Astrocyte (in vitro differentiated cells and primary cell): ENCODE results near the gene TRPM3. TPM values are rescaled to one million over a fixed set of nuclear protein-coding genes. Genes with fewer than 3 reads are reported as not detected.

Experiments used
- DNase-seq: peaks from one replicate; pipeline ENCODE4 v3.0.0-alpha.2; 2010; ENCODE audit warnings: low read depth
- FAIRE-seq: peaks from 2 replicates; lab custom pipeline; 2011; peaks lifted over from hg19 to GRCh38; lab: Jason Lieb, UNC
- H2AFZ ChIP-seq: 2 replicates; pipeline ENCODE4 v1.6.0; 2012; ENCODE audit warnings: low read depth, low read length, inconsistent platforms
- H3K27ac ChIP-seq: 2 replicates; pipeline ENCODE4 v1.5.1; 2011; ENCODE audit warnings: low read depth, low read length, inconsistent platforms
- H3K27me3 ChIP-seq: 2 replicates; pipeline ENCODE4 v1.6.0; 2011; ENCODE audit warnings: low read length, inconsistent platforms; ENCODE audit not compliant: insufficient read depth
- H3K36me3 ChIP-seq: 2 replicates; pipeline ENCODE4 v1.5.1; 2011; ENCODE audit warnings: low read length, inconsistent platforms; ENCODE audit not compliant: insufficient read depth
- H3K4me1 ChIP-seq: 2 replicates; pipeline ENCODE4 v1.5.1; 2011; ENCODE audit warnings: low read length, inconsistent platforms; ENCODE audit not compliant: insufficient read depth
- H3K4me2 ChIP-seq: 2 replicates; pipeline ENCODE4 v1.6.0; 2012; ENCODE audit warnings: low read length, inconsistent platforms
- H3K4me3 ChIP-seq: 2 replicates; pipeline ENCODE4 v1.5.1; 2011; ENCODE audit warnings: low read depth, mild to moderate bottlenecking, low read length, inconsistent platforms; ENCODE audit not compliant: insufficient read depth
- H3K79me2 ChIP-seq: 2 replicates; pipeline ENCODE4 v1.6.0; 2012; ENCODE audit warnings: mild to moderate bottlenecking, low read length, inconsistent platforms; ENCODE audit not compliant: insufficient read depth
- H3K9ac ChIP-seq: 2 replicates; pipeline ENCODE4 v1.6.0; 2012; ENCODE audit warnings: mild to moderate bottlenecking, low read length, inconsistent platforms
- H3K9me3 ChIP-seq: 2 replicates; pipeline ENCODE4 v1.5.1; 2012; ENCODE audit warnings: low read depth, mild to moderate bottlenecking, low read length, inconsistent platforms; ENCODE audit not compliant: insufficient read depth
- H4K20me1 ChIP-seq: 2 replicates; pipeline ENCODE4 v1.6.0; 2012; ENCODE audit warnings: low read length, inconsistent platforms; ENCODE audit not compliant: insufficient read depth
- H3K27ac Mint-ChIP-seq: one replicate; pipeline ENCODE4 v1.8.0; 2021; ENCODE audit warnings: mild to moderate bottlenecking, mixed read lengths; ENCODE audit not compliant: unreplicated experiment
- H3K27me3 Mint-ChIP-seq: one replicate; pipeline ENCODE4 v1.8.0; 2021; ENCODE audit warnings: low read depth, mixed read lengths; ENCODE audit not compliant: unreplicated experiment
- H3K36me3 Mint-ChIP-seq: one replicate; pipeline ENCODE4 v1.8.0; 2021; ENCODE audit warnings: low read depth, mixed read lengths; ENCODE audit not compliant: unreplicated experiment
- H3K4me1 Mint-ChIP-seq: one replicate; pipeline ENCODE4 v1.8.0; 2021; ENCODE audit warnings: low read depth, mixed read lengths; ENCODE audit not compliant: unreplicated experiment
- H3K4me3 Mint-ChIP-seq: one replicate; pipeline ENCODE4 v1.8.0; 2021; ENCODE audit warnings: mild to moderate bottlenecking, moderate library complexity, mixed read lengths; ENCODE audit not compliant: unreplicated experiment
- H3K9me3 Mint-ChIP-seq: one replicate; pipeline ENCODE4 v1.8.0; 2021; ENCODE audit warnings: mild to moderate bottlenecking, mixed read lengths; ENCODE audit not compliant: unreplicated experiment
- EZH2 ChIP-seq: IDR thresholded peaks from 2 replicates; pipeline ENCODE4 v1.6.1; 2012; ENCODE audit warnings: mild to moderate bottlenecking, low read length, inconsistent platforms; ENCODE audit not compliant: insufficient read depth
- total RNA-seq: library from RNA; stranded (reverse); gene quantifications from 2 replicates; pipeline ENCODE4 v1.2.1, GENCODE V29; 2021
- TF ChIP-seq, protein P1 (sequence below): IDR thresholded peaks from 2 replicates; pipeline ENCODE4 v1.5.1; 2011; ENCODE audit warnings: low read depth, mild to moderate bottlenecking, inconsistent platforms, low read length, moderate library complexity; ENCODE audit not compliant: insufficient read depth

Gene TRPM3
- total RNA-seq, 1 donor from 2014 or later: 0.14 TPM

DNA sequence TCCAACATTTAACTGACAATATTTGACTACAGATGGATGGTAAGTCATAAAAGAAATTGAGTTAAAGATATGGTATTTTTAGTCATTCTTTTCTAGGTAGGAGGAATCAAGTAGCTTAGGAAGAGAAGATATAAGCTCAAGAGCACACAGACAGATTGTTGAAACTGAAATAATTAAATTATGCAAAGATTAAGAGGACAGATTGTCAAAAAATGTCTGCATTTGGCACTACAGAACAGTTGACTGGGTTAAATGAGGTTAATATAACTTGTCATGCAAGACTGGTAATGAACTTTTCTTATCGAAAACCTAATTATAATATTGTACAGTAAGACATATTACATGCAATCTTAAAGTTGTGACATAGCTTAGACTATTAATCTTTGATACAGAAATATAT lies 36.3 kb upstream of the TRPM3 start:
- H3K4me1 Mint-ChIP-seq: no peaks in the 10 kb centered on the region
- H3K27ac Mint-ChIP-seq: no peak overlapping the region
- H3K36me3 Mint-ChIP-seq: no peaks in the 10 kb centered on the region
- no peak for FAIRE-seq
- H3K27me3 Mint-ChIP-seq: no peaks in the 10 kb centered on the region
- no peak overlapping the region for H2AFZ ChIP-seq
- no peaks in the 10 kb centered on the region for H3K79me2 ChIP-seq
- no peak overlapping the region for H3K27ac ChIP-seq
- no peaks in the 10 kb centered on the region for H4K20me1 ChIP-seq
- no peaks in the 10 kb centered on the region for H3K9me3 ChIP-seq
- H3K4me2 ChIP-seq: no peak overlapping the region
- no peak overlapping the region for H3K4me3 Mint-ChIP-seq
- no peaks in the 10 kb centered on the region for H3K4me1 ChIP-seq
- H3K9ac ChIP-seq: no peak overlapping the region
- no peak for DNase-seq
- no peaks in the 10 kb centered on the region for H3K36me3 ChIP-seq
- no peak overlapping the region for H3K4me3 ChIP-seq
- no peaks in the 10 kb centered on the region for H3K27me3 ChIP-seq
- TF ChIP-seq EZH2: no peak
- TF ChIP-seq, protein P1, sequence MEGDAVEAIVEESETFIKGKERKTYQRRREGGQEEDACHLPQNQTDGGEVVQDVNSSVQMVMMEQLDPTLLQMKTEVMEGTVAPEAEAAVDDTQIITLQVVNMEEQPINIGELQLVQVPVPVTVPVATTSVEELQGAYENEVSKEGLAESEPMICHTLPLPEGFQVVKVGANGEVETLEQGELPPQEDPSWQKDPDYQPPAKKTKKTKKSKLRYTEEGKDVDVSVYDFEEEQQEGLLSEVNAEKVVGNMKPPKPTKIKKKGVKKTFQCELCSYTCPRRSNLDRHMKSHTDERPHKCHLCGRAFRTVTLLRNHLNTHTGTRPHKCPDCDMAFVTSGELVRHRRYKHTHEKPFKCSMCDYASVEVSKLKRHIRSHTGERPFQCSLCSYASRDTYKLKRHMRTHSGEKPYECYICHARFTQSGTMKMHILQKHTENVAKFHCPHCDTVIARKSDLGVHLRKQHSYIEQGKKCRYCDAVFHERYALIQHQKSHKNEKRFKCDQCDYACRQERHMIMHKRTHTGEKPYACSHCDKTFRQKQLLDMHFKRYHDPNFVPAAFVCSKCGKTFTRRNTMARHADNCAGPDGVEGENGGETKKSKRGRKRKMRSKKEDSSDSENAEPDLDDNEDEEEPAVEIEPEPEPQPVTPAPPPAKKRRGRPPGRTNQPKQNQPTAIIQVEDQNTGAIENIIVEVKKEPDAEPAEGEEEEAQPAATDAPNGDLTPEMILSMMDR: no peak
- H3K9me3 Mint-ChIP-seq: no peaks in the 10 kb centered on the region

DNA sequence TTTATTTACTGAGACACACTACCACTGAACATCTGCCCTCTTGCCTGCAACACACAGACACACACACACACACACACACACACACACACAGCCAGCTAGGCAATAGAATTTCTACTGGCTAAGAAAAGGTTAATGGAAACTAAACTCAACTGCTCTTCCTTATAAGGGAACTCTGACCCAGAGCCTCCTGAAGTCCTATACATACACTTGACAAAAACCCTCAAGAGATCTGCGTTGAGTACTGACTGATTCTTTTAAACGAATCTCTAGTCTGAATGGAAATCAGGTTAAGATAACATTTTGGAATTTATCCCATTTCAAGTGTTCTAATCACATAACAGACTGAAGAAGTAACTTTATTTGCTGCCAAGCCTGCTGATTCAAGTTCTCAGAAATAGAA lies 25.9 kb upstream of the TRPM3 start:
- FAIRE-seq (no peak), DNase-seq (no peak)
- no peak overlapping the region for H3K27ac ChIP-seq
- no peaks in the 10 kb centered on the region for H3K79me2 ChIP-seq
- no peak overlapping the region for H3K4me3 ChIP-seq
- H3K9ac ChIP-seq: no peak overlapping the region
- H4K20me1 ChIP-seq: no peaks in the 10 kb centered on the region
- no peak overlapping the region for H2AFZ ChIP-seq
- Mint-ChIP-seq H3K4me3 (no peak overlapping the region), H3K9me3 (no peaks in the 10 kb centered on the region), H3K27ac (no peak overlapping the region), H3K27me3 (no peaks in the 10 kb centered on the region), H3K4me1 (peaks cover 1% of the 10 kb centered on the region), H3K36me3 (no peaks in the 10 kb centered on the region)
- no peaks in the 10 kb centered on the region for H3K4me1 ChIP-seq
- no peak for TF ChIP-seq EZH2
- TF ChIP-seq, protein P1: no peak
- H3K27me3 ChIP-seq: no peaks in the 10 kb centered on the region
- no peaks in the 10 kb centered on the region for H3K36me3 ChIP-seq
- no peak overlapping the region for H3K4me2 ChIP-seq
- no peaks in the 10 kb centered on the region for H3K9me3 ChIP-seq

DNA sequence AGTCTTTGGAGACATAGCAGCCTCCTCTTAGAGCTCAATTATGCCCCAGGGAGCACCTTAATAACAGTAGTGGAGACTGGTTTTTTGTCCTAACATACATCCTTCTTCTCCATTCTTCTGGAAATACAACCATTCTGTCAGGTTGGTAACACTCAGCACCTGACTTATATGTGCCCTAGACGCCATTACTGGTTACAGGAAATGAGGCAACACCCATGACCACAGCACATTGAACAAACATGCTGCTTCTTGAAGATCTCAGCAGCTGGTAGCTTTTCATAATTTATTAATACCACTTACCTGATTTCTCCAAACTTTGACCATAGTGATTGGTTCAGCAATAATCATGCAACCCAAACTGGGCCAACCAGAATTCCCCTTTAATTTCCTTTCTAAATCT lies 25.1 kb upstream of the TRPM3 start:
- Histone ChIP-seq H4K20me1 (no peaks in the 10 kb centered on the region), H3K4me3 (no peak overlapping the region), H3K9me3 (no peaks in the 10 kb centered on the region), H3K4me2 (no peak overlapping the region), H3K36me3 (no peaks in the 10 kb centered on the region), H3K27ac (no peak overlapping the region), H3K27me3 (no peaks in the 10 kb centered on the region), H3K79me2 (no peaks in the 10 kb centered on the region), H2AFZ (no peak overlapping the region), H3K9ac (no peak overlapping the region), H3K4me1 (no peaks in the 10 kb centered on the region)
- Mint-ChIP-seq H3K36me3 (no peaks in the 10 kb centered on the region), H3K9me3 (no peaks in the 10 kb centered on the region), H3K27ac (no peak overlapping the region), H3K27me3 (no peaks in the 10 kb centered on the region), H3K4me1 (peaks cover 1% of the 10 kb centered on the region), H3K4me3 (no peak overlapping the region)
- TF ChIP-seq, protein P1: no peak
- no peak for TF ChIP-seq EZH2
- FAIRE-seq: no peak
- DNase-seq: no peak
